Right ventricle myocardium superior (tissue), 1 donor: ENCODE data around the gene NCAPD2. TPM values are rescaled to one million over a fixed set of nuclear protein-coding genes. Genes with fewer than 3 reads are reported as not detected.
"Not testable (repeated sequence)": the region's sequence is repeated elsewhere in the genome, so short reads cannot be mapped to it uniquely, and the experiment has no call there.

Source experiments
- ATAC-seq: fragments of 200-7000 bp; cut with Tn5 transposase; one replicate; pipeline ENCODE4 v1.9.1; 2020; ENCODE audit warnings: mild to moderate bottlenecking; ENCODE audit not compliant: poor library complexity
- DNase-seq: peaks from one replicate; pipeline ENCODE4 v3.0.0-alpha.2; 2020
- intact Hi-C: fragments of 100-400 bp; cut with DNase I; formaldehyde crosslinking; loops from one replicate; pipeline ENCODE4 v1.11.2; 2022
- total RNA-seq: library from RNA; stranded (reverse); fragmentation: NEBNext Ultra II Directional; extraction: Animal tissue kit (Norgen Biotek cat#: 25700); gene quantifications from one replicate; pipeline ENCODE4 v1.2.1, GENCODE V29; 2021
- donor health status: DM: no; HTN: yes; CAD: no; lungs with severe emphysema.

The NCAPD2 gene
- total RNA-seq, 1 donor from 2014 or later, result 8.9 TPM

DNA sequence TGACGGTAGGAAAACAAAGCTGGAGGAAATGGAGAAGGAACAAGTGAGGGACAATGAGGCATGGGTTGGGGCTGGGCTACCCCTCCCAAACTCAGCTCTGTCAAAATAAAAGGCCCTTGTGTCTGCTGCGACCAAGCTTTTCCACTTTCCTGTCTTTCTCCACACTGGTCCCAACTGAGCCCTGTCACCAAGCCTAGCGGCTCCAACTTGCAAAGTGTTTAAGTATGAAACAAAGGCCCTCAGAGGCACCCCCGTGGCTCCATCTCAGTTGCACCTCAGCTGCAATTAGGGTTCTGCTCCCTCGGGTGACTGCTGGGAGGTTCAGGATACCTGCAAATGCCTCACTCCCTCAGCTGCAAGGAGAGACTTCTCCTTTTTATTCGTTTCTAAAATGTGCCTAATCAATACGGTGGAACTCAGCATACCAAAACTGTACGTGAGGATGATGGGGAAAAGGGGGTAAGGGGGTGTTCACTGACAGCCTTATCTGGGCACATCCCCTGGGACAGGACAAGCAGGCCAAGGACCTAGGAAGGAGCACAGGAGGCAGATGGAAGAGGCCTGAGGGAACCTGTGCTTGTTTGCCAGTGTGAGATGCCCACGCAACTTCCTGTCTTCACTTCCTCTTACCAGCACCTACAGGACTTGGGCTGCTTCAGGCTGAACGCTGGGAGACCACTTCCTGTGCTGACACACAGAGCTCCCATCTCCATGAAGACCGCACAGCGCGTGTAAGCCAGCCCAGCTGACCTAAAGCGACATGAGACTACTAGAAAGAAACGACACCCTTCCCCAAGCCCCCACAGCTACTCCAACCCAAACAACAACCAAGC, 32.3 kb upstream of the NCAPD2 start:
- peak; percentile 23 for ATAC-seq
- intact Hi-C loops, result loop anchor here (5.0 kb wide), 2 partner anchors 39 to 129 kb away; no protein-coding TSS in a partner anchor

DNA sequence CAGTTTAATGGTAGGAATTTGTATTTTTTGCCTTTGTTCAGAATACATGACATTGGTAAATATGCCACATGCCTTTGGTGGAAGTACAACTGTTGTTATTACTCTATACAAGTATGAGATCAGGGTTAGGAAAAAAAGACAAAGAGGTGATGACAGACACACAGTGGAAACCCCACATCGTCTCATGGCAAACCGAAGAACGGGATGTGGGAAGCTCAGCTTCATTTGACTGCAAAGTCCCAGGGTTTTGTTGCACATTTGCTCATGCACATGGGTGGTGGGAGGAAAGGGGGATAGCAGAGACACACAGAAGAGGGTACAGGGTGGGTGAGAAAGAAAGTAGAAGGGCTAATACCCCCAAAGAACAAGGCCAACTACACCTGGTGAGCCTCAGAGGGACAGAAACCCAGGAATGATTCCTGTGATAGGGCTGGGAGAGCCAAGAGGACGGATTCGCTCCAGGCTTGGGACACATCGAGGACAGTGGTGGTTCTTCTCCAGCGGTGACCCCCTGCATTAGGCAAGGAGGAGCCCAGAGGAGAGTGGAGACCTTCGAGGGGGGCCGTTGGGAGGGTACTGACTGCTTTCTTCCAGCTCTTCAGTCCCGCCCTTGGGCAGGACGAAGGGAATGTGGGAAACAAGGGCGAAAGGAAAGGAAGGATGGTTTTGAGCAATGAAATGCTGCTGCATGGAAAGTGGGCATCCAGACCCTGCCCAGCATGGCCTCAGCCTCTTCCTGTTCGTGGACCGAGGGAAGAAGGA, 31.5 kb upstream of the NCAPD2 start:
- DNase-seq, result no peak
- intact Hi-C loops, result loop anchor here (5.0 kb wide), 2 partner anchors 40 to 130 kb away; no protein-coding TSS in a partner anchor
- no peak for ATAC-seq

More for the DNA sequence above, 32.3 kb upstream of the NCAPD2 start:
- DNase-seq, result peak; percentile 64

DNA sequence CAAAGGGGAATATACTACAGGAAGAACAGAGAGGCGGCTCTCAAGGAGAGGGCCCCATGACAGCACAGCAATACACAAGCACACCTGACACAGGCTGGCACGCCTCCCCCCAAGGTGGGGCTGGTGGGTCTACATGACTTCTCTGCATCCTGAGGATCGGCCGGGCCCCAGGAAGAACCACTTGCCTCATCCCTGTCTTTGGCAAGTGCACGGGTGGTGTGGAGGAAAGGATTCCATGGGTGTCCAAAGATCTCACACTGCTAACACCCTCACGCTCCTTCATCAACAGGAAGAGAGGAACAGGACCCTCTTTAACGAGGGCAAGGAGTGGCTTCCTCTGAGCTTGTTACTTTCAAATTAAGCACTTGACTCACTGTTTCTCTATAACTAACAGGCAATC, 30.7 kb upstream of the NCAPD2 start:
- intact Hi-C loops, result loop anchor here (5.0 kb wide), 2 partner anchors 41 to 131 kb away; no protein-coding TSS in a partner anchor
- ATAC-seq (no peak), DNase-seq (no peak)

DNA sequence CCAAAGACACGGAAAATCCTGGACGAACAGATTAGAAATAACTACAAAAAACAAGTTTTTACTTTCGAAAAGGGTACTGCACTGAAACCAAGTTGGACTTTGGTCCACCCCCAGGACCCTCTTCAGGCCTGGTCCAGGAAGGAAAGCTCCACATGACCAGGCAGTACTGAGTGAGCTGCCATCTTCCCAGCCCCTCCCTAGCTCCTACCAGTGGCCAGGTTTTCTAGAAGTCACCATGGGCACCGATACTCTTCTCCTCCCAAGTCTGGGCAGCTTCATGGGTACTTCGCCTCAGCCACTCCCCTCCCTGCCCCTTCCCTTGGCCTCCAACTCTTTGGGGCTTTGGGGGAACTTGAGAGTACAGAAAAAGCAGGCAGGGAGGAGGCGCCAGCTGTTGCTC, 30.0 kb upstream of the NCAPD2 start:
- ATAC-seq (no peak), DNase-seq (no peak)
- intact Hi-C loops, result loop anchor here (5.0 kb wide), 2 partner anchors 42 to 132 kb away; no protein-coding TSS in a partner anchor

DNA sequence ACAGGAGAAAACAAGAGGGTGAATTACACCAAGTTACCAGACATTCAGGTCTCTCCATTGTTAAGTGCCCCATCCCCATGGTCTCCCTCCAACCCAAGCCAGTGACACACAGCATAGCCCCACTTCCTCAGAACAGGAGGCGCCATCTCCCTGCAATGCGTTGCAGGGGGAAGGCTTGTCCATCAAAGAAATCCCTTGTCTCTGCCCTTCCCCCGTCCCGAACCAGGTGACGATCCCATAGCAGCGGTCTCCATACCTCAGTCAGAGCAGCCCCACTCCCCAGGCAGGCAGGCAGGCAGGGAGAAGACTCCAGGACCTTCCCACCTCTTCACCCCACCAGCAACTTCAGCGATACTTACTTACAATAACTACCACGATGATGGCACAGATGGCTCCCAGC, 29.4 kb upstream of the NCAPD2 start:
- ATAC-seq (no peak), DNase-seq (no peak)
- intact Hi-C loops, result loop anchor here (5.0 kb wide), 2 partner anchors 42 to 132 kb away; no protein-coding TSS in a partner anchor

DNA sequence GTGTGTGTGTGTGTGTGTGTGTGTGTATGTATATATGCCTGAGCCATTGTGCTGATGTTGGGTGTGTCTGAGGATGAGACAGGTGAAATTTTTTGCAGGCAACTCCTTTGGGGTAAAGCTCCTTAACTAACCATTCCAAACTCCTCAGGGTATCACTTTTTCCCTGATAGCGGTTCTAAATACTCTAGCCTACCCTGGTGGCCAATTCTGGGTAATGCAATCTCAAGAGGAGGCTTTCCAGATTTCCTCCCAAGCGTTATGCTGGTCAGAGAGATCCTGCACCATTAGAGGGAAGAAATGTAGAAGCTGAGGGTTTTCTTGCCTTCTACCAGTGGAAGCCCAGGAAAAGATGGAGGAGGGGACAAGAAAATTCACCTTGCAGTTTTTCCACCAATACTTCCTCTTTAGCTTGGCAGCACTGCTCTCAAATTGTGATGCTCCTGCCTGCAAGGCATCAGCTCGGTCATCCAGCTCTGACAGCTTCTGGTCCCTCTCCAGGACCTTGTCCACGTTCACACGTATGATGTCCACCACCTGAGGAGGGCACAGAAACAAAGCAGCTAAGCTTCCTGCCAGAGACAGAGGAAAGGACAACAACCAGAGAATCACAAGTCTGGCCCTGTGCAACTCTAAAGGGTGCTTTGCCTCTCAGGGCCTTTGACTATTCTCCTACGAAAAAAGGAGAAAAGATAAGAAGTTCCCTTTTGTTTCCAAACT, 28.3 kb upstream of the NCAPD2 start:
- DNase-seq, result no peak
- ATAC-seq, result peak; percentile 58

DNA sequence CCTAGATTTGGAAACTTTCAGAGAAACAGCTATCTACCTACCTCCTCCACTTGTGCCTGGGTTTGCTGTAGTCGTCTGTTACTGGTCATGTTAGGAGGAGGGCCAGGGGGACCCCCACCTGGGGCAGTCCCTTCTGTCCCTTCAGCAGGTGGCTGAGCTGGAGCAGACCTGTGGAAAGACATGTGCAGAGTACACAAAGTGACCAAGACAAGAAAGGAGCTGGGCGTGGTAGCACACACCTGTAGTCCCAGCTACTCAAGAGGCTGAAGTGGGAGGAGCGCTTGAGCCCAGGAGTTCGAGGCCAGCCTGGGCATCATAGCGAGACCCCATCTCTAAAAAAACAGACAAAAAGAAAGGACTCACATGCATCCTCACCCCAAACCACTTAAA, 27.7 kb upstream of the NCAPD2 start:
- intact Hi-C loops, result no loop called here
- no peak for ATAC-seq
- DNase-seq, result no peak

More for the DNA sequence above, 28.3 kb upstream of the NCAPD2 start:
- intact Hi-C loops, result no loop called here

DNA sequence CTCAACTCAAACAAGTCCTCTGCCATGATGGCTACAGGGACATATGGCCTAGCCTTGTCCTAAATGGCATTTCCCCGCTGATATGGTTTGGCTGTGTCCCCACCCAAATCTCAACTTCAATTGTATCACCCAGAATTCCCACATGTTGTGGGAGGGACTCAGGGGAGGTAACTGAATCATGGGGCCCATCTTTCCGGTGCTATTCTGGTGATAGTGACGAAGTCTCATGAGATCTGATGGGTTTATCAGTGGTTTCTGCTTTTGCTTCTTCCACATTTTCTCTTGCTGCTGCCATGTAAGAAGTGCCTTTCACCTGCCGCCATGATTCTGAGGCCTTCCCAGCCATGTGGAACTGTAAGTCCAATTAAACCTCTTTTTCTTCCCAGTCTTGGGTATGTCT, 27.2 kb upstream of the NCAPD2 start:
- ATAC-seq, DNase-seq, intact Hi-C loops: not testable (repeated sequence)

DNA sequence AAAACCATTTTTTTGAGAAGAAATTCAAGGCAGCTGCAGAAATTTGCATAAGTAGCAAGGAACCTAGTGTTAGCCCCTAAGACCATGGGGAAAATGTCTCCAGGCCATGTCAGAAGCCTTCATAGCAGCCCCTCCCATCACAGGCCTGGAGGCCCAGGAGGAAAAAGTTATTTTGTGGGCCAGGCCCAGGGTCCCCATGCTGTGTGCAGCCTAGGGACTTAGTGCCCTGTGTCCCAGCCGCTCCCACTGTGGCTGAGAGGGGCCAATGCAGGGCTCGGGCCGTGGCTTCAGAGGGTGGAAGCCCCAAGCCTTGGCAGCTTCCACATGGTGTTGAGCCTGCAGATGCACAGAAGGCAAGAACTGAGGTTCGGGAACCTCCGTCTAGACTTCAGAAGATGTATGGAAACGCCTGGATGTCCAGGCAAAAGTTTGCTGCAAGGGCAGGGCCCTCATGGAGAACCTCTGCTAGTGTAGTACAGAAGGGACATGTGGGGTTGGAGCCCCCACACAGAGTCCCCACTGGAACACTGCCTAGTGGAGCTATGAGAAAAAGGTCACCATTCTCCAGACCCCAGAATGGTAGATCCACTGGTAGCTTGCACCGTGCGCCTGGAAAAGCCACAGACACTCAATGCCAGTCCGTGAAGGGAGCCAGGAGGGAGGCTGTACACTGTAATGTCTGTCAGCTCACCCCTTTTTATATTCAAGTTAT, 26.2 kb upstream of the NCAPD2 start:
- intact Hi-C loops, DNase-seq, ATAC-seq: not testable (repeated sequence)

DNA sequence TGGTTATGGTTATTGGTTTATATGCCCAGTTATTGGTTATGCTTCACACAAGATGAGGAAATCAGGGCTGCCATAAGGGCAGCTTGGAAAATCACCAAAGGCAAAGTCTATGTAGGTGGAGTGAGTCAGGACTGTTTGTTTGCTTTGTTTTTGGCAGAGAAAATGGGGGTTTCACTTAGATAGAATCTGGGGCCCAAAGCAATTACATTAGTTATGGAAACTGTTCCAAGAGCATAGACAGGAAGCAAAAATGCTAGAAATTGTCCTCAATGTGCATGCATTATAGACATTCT, 25.7 kb upstream of the NCAPD2 start:
- intact Hi-C loops, result no loop called here
- ATAC-seq, result no peak
- no peak for DNase-seq

DNA sequence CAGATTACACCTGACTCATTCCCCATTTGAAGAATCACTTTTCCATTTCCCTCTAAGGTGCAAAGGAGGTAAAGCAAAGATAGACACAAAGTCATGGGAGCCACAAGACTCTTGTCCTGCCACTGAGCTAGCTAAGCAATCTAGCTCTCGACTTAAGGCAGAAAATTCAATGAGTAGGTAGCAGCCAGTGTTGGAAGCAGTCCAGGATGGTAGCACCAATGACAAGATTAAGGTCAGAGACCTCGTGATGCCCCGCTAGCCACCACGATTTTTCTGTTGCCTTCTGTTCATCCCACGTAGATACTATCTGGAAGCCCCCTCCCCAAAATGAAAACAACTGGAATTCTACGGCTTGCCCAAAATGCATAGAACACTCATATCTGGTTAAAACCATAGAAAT, 24.8 kb upstream of the NCAPD2 start:
- no peak for DNase-seq
- intact Hi-C loops, result no loop called here
- ATAC-seq, result no peak

DNA sequence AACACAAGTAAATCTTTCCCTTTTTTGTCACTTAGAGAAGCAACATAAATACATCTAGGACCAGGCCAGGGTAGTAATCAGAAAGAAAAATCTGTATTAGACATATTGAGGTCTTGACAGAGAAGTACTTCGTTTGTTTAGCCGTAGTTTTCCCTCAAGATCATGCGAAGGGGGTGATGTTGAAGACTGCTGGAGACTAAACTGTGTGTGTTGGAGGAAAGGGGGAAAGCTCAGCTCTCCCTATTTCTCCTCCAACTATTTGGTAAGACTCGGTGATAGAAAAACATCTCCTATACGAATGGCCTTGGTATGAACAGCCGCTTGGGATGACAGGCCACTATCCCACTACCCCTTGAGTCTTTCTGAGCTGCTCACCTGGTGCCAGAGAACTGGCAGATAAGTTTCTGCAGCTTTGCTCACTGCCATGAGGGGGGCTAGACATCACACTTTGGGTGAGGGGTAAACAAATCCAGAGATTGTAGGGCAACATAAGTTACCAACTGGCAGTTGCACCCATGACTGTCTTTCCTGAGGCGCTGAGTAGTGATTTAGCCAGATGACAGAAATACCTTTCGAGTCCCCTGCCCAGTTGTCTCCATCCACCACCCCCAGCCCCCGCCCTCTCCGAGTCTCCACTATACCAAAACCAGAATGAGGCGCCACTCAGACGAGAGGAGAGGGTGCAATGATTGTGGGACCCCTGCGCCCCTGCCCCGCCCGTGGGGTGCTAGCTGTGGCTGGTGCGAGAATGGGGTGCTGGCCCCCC, 24.1 kb upstream of the NCAPD2 start:
- ATAC-seq (no peak), DNase-seq (no peak)
- intact Hi-C loops, result no loop called here

DNA sequence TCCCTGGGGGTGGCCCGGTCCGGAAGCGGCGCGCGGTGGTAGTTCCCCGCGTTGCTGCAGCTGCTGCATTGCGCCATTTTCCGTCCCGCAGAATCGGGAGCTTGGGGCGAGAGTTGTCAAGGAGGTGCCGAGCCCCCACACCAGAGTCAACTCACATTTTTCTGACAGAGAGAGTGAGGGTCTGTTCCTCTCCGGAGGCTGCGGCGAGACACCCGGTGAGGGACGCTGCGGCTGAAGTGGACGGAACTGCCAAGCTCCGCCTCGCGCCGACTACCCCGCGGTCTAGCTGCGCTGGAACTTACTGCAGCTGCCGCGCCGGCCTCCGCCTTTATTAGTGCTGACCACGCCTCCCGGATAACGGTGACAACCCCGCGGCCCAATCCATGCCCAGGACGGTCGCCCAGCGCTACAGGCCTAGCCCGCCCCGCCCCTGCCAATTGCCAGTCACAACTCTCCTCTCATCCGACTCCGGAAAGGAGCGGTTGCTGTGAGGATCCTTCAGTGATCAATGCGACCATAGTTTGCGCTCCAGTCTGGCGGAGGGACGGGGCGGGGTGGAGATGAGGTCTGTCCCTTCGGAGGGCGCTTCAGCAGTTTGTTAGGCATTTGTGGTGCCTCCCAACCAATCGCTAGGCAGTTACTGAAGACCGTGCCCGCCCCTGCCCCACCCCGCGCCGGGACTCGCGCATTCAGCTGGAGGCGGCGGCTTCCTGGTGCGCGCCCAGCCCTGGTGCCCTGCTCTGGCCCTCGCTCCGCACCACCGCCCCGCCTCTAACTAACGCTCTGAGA, 23.3 kb upstream of the NCAPD2 start, which contains the start of gene VAMP1:
TSS of gene VAMP1 (minus strand) at position 303 of the 789 bp plus-strand sequence. CDS start at position 157, 146 bp downstream.
- peak; percentile 97 for ATAC-seq
- intact Hi-C loops, result no loop called here
- peak; percentile 99 for DNase-seq

DNA sequence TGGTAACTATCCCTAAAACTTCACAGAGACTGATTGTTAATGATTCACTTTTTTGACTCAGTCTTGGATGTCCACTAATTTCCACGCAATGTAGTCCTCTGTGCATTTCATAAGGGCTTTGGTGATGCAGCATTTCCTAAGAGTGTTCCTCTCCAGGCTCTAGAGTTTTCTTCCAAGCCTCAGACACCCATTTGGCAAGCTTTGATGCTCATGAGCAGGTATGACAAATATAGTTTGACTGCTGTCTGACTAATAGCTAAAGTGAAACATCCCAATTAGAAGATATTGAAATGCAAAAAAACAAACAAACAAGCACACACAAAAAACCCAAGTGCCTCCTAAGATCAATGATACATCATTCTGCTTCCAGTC, 21.9 kb upstream of the NCAPD2 start:
- intact Hi-C loops, result no loop called here
- DNase-seq (no peak), ATAC-seq (no peak)

DNA sequence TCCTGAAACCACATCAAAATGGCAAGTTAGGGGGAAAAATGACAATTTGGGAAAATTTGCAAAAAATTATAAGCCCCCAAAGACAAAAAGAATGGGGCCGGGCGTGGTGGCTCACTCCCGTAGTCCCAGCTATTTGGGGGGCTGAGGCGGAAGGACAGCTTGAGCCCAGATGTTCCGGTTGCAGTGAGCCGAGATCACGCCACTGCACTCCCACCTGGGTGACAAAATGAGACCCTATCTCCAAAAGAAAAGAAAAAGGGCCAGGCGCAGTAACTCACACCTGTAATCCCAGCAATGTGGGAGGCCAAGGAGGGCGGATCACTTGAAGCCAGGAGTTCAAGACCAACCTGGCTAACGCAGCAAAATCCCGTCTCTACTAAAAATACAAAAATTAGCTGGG, 21.4 kb upstream of the NCAPD2 start:
- intact Hi-C loops, result no loop called here

DNA sequence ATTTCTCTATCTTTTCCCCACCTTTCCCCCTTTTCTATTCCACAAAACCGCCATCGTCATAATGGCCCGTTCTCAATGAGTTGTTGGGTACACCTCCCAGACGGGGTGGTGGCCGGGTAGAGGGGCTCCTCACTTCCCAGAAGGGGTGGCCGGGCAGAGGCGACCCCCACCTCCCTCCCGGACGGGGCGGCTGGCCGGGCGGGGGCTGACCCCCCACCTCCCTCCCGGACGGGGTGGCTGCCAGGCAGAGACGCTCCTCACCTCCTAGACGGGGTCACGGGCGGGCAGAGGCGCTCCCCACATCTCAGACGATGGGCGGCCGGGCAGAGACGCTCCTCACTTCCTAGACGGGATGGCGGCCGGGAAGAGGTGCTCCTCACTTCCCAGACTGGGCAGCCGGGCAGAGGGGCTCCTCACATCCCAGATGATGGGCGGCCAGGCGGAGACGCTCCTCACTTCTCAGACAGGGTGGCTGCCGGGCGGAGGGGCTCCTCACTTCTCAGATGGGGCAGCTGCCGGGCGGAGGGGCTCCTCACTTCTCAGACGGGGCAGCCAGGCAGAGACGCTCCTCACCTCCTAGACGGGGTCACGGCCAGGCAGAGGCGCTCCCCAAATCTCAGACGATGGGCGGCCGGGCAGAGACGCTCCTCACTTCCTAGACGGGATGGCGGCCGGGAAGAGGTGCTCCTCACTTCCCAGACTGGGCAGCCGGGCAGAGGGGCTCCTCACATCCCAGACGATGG, 18.5 kb upstream of the NCAPD2 start:
- DNase-seq, ATAC-seq, intact Hi-C loops: not testable (repeated sequence)

More for the DNA sequence above, 21.4 kb upstream of the NCAPD2 start:
- ATAC-seq (no peak), DNase-seq (no peak)
